ENCODE data around the gene EIF4E2.

Gene EIF4E2

GRCh38 chr2:232521959-232522622 lies 28.4 kb upstream of the EIF4E2 start:
- Histone ChIP-seq H3K4me2 (ENCODE audit: low read depth, low read length, poor library complexity, severe bottlenecking) (no peak overlapping the region), H3K9me3 (ENCODE audit: insufficient read depth, low read length) (no peaks in the 10 kb centered on the region), H3K27ac (ENCODE audit: low read depth, low read length) (no peak overlapping the region), H3K27me3 (ENCODE audit: low read length) (no peaks in the 10 kb centered on the region), H2AFZ (ENCODE audit: low read depth, low read length, severe bottlenecking) (no peak overlapping the region), H3K9me2 (replicated peaks; ENCODE audit: insufficient read depth, low read length) (no peaks in the 10 kb centered on the region), H3K36me3 (ENCODE audit: low read length) (no peaks in the 10 kb centered on the region), H3K4me3 (ENCODE audit: insufficient read depth, low read length, poor library complexity, severe bottlenecking) (no peak overlapping the region), H3K9ac (ENCODE audit: low read length) (no peak overlapping the region), H4K20me1 (ENCODE audit: low read depth, low read length) (no peaks in the 10 kb centered on the region), H3K79me2 (ENCODE audit: insufficient read depth, low read length) (no peaks in the 10 kb centered on the region), H3F3A (ENCODE audit: insufficient read depth) (no peaks in the 10 kb centered on the region)
- no peak for TF ChIP-seq EZH2phosphoT487 (conservative IDR thresholded peaks at IDR 0.05; ENCODE audit: low read length)
- TF ChIP-seq, protein P1, sequence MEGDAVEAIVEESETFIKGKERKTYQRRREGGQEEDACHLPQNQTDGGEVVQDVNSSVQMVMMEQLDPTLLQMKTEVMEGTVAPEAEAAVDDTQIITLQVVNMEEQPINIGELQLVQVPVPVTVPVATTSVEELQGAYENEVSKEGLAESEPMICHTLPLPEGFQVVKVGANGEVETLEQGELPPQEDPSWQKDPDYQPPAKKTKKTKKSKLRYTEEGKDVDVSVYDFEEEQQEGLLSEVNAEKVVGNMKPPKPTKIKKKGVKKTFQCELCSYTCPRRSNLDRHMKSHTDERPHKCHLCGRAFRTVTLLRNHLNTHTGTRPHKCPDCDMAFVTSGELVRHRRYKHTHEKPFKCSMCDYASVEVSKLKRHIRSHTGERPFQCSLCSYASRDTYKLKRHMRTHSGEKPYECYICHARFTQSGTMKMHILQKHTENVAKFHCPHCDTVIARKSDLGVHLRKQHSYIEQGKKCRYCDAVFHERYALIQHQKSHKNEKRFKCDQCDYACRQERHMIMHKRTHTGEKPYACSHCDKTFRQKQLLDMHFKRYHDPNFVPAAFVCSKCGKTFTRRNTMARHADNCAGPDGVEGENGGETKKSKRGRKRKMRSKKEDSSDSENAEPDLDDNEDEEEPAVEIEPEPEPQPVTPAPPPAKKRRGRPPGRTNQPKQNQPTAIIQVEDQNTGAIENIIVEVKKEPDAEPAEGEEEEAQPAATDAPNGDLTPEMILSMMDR (IDR thresholded peaks at IDR 0.05; ENCODE audit: insufficient read depth, low read length, poor library complexity, severe bottlenecking), result peak; percentile 47

DNA sequence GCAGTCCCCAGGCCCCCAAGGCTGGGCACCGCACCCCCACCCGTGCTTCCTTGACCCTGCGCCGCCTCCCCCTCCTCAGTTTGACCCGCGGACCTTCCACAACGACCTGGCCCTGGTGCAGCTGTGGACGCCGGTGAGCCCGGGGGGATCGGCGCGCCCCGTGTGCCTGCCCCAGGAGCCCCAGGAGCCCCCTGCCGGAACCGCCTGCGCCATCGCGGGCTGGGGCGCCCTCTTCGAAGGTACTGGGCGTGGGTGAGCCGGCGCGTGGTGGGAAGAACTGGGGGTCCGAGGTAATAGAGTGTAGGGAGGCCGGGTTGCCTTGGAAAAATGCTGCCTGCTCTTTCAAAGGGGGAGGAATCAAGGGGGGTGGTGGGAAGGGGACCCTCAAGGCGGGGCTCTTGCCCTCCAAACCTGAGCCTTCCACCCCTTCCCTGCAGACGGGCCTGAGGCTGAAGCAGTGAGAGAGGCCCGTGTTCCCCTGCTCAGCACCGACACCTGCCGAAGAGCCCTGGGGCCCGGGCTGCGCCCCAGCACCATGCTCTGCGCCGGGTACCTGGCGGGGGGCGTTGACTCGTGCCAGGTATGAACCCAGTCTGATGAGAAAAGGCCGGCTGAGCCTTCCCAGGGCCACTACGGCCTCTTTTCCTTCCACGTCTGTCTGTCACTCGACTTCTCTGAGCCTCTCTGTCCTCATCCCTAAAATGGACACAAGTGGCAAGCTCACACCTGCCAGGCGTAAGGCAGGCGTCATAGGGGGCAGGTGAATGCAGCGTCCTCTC lies 27.7 kb upstream of the EIF4E2 start:
- H3K9me2 ChIP-seq (replicated peaks; ENCODE audit: insufficient read depth, low read length), result no peaks in the 10 kb centered on the region
- TF ChIP-seq, protein P1 (IDR thresholded peaks at IDR 0.05; ENCODE audit: insufficient read depth, low read length, poor library complexity, severe bottlenecking), result no peak
- H3K79me2 ChIP-seq (ENCODE audit: insufficient read depth, low read length), result no peaks in the 10 kb centered on the region
- H3K36me3 ChIP-seq (ENCODE audit: low read length), result no peaks in the 10 kb centered on the region
- no peak overlapping the region for H3K4me3 ChIP-seq (ENCODE audit: insufficient read depth, low read length, poor library complexity, severe bottlenecking)
- H3K9ac ChIP-seq (ENCODE audit: low read length), result no peak overlapping the region
- no peak overlapping the region for H2AFZ ChIP-seq (ENCODE audit: low read depth, low read length, severe bottlenecking)
- no peaks in the 10 kb centered on the region for H3K9me3 ChIP-seq (ENCODE audit: insufficient read depth, low read length)
- no peak overlapping the region for H3K4me2 ChIP-seq (ENCODE audit: low read depth, low read length, poor library complexity, severe bottlenecking)
- H4K20me1 ChIP-seq (ENCODE audit: low read depth, low read length), result no peaks in the 10 kb centered on the region
- H3F3A ChIP-seq (ENCODE audit: insufficient read depth), result no peaks in the 10 kb centered on the region
- H3K27ac ChIP-seq (ENCODE audit: low read depth, low read length), result no peak overlapping the region
- H3K27me3 ChIP-seq (ENCODE audit: low read length), result no peaks in the 10 kb centered on the region

DNA sequence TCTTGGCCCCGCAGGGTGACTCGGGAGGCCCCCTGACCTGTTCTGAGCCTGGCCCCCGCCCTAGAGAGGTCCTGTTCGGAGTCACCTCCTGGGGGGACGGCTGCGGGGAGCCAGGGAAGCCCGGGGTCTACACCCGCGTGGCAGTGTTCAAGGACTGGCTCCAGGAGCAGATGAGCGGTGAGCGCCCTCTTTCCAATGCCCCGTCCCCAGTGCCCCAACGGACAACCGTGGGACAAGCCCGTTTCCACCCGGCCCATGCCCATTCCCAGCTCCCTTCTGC lies 27.1 kb upstream of the EIF4E2 start:
- TF ChIP-seq, protein P1 (IDR thresholded peaks at IDR 0.05; ENCODE audit: insufficient read depth, low read length, poor library complexity, severe bottlenecking), result no peak
- no peak for TF ChIP-seq EZH2phosphoT487 (conservative IDR thresholded peaks at IDR 0.05; ENCODE audit: low read length)
- H3K4me2 ChIP-seq (ENCODE audit: low read depth, low read length, poor library complexity, severe bottlenecking), result no peak overlapping the region

More for the DNA sequence above, 27.1 kb upstream of the EIF4E2 start:
- no peaks in the 10 kb centered on the region for H3K79me2 ChIP-seq (ENCODE audit: insufficient read depth, low read length)
- H3K9me3 ChIP-seq (ENCODE audit: insufficient read depth, low read length), result no peaks in the 10 kb centered on the region
- H3F3A ChIP-seq (ENCODE audit: insufficient read depth), result no peaks in the 10 kb centered on the region
- no peak overlapping the region for H3K4me3 ChIP-seq (ENCODE audit: insufficient read depth, low read length, poor library complexity, severe bottlenecking)
- H3K27me3 ChIP-seq (ENCODE audit: low read length), result no peaks in the 10 kb centered on the region
- no peak overlapping the region for H2AFZ ChIP-seq (ENCODE audit: low read depth, low read length, severe bottlenecking)
- no peaks in the 10 kb centered on the region for H3K9me2 ChIP-seq (replicated peaks; ENCODE audit: insufficient read depth, low read length)
- H3K9ac ChIP-seq (ENCODE audit: low read length), result no peak overlapping the region
- H3K27ac ChIP-seq (ENCODE audit: low read depth, low read length), result no peak overlapping the region
- H4K20me1 ChIP-seq (ENCODE audit: low read depth, low read length), result no peaks in the 10 kb centered on the region
- H3K36me3 ChIP-seq (ENCODE audit: low read length), result no peaks in the 10 kb centered on the region

Data from SU-DHL-6 (cell line).